ENCODE measurements around the gene GRID1.

Gene GRID1

GRCh38 chr10:86388119-86388704 lies 21.6 kb upstream of the GRID1 start:
- TF ChIP-seq CTCF (conservative IDR thresholded peaks at IDR 0.05; ENCODE audit: control insufficient read depth, insufficient read depth, low read depth, low read length): no peak
- no peak for DNase-seq (ENCODE audit: low read depth)
- no peak overlapping the region for H3K4me3 ChIP-seq (ENCODE audit: control insufficient read depth, low read depth, low read length)

GRCh38 chr10:86387178-86387794 lies 20.7 kb upstream of the GRID1 start:
- TF ChIP-seq CTCF (conservative IDR thresholded peaks at IDR 0.05; ENCODE audit: control insufficient read depth, insufficient read depth, low read depth, low read length): peak; percentile 12
- H3K4me3 ChIP-seq (ENCODE audit: control insufficient read depth, low read depth, low read length): no peak overlapping the region
- no peak for DNase-seq (ENCODE audit: low read depth)

- H3K4me3 ChIP-seq (ENCODE audit: control insufficient read depth, low read depth, low read length): no peak overlapping the region
- TF ChIP-seq CTCF (conservative IDR thresholded peaks at IDR 0.05; ENCODE audit: control insufficient read depth, insufficient read depth, low read depth, low read length): no peak
- no peak for DNase-seq (ENCODE audit: low read depth)
Observed at GRCh38 chr10:86385806-86386205, 19.2 kb upstream of the GRID1 start.

- no peak for DNase-seq (ENCODE audit: low read depth)
- H3K4me3 ChIP-seq (ENCODE audit: control insufficient read depth, low read depth, low read length): no peak overlapping the region
- no peak for TF ChIP-seq CTCF (conservative IDR thresholded peaks at IDR 0.05; ENCODE audit: control insufficient read depth, insufficient read depth, low read depth, low read length)
Observed at GRCh38 chr10:86377797-86378146, 11.2 kb upstream of the GRID1 start.

GRCh38 chr10:86376852-86377796 lies 10.5 kb upstream of the GRID1 start:
- peak; percentile 51 for TF ChIP-seq CTCF (conservative IDR thresholded peaks at IDR 0.05; ENCODE audit: control insufficient read depth, insufficient read depth, low read depth, low read length)
- H3K4me3 ChIP-seq (ENCODE audit: control insufficient read depth, low read depth, low read length): no peak overlapping the region
- DNase-seq (ENCODE audit: low read depth): peak; percentile 38

GRCh38 chr10:86376403-86376802 lies 9.8 kb upstream of the GRID1 start:
- no peak for TF ChIP-seq CTCF (conservative IDR thresholded peaks at IDR 0.05; ENCODE audit: control insufficient read depth, insufficient read depth, low read depth, low read length)
- no peak overlapping the region for H3K4me3 ChIP-seq (ENCODE audit: control insufficient read depth, low read depth, low read length)
- DNase-seq (ENCODE audit: low read depth): no peak

Measured in fibroblast of mammary gland (primary cell).